Hematopoietic multipotent progenitor cell treated with erythropoietin and hydrocortisone succinate and interleukin-3 and kit ligand, for 17 days (in vitro differentiated cells): ENCODE measurements around the gene ZFP91.

Experiments
- DNase-seq: peaks from one replicate; pipeline ENCODE4 v3.0.0-alpha.2; 2015; ENCODE audit warnings: low spot score

The ZFP91 gene

GRCh38 chr11:58586998-58587397 lies 8.1 kb downstream of the ZFP91 start:
- peak; percentile 7 for DNase-seq

GRCh38 chr11:58591659-58592058 lies 12.8 kb downstream of the ZFP91 start:
- no peak for DNase-seq

- no peak for DNase-seq
Observed at GRCh38 chr11:58592760-58593472, 14.1 kb downstream of the ZFP91 start.

- DNase-seq: no peak
Observed at GRCh38 chr11:58594826-58595225, 16.0 kb downstream of the ZFP91 start.

GRCh38 chr11:58596621-58597020 lies 17.8 kb downstream of the ZFP91 start:
- DNase-seq: no peak

- DNase-seq: no peak
Observed at GRCh38 chr11:58597486-58598144, 18.8 kb downstream of the ZFP91 start.

- no peak for DNase-seq
Observed at GRCh38 chr11:58600510-58600909, 21.6 kb downstream of the ZFP91 start.

GRCh38 chr11:58606930-58607714 lies 28.3 kb downstream of the ZFP91 start:
- no peak for DNase-seq

- no peak for DNase-seq
Observed at GRCh38 chr11:58608331-58608730, 29.5 kb downstream of the ZFP91 start.

- no peak for DNase-seq
Observed at GRCh38 chr11:58609723-58610122, 30.9 kb downstream of the ZFP91 start.

- DNase-seq: no peak
Observed at GRCh38 chr11:58613228-58613627, 34.4 kb downstream of the ZFP91 start.

GRCh38 chr11:58615559-58615958 lies 36.7 kb downstream of the ZFP91 start:
- no peak for DNase-seq

- DNase-seq: peak; percentile 76
Observed at GRCh38 chr11:58616594-58616993, 37.7 kb downstream of the ZFP91 start.

- peak; percentile 59 for DNase-seq
Observed at GRCh38 chr11:58617976-58618557, 39.2 kb downstream of the ZFP91 start.

GRCh38 chr11:58621586-58622262 lies 42.9 kb downstream of the ZFP91 start:
- DNase-seq: no peak

GRCh38 chr11:58622344-58622743 lies 43.5 kb downstream of the ZFP91 start, which contains the start of gene CNTF:
Gene CNTF (plus strand): TSS chr11:58622665. CDS start chr11:58622753, 88 bp downstream.
- DNase-seq: no peak

- DNase-seq: no peak
Observed at GRCh38 chr11:58625086-58625485, 46.2 kb downstream of the ZFP91 start.

- DNase-seq: no peak
Observed at GRCh38 chr11:58625826-58626460, 47.1 kb downstream of the ZFP91 start.

GRCh38 chr11:58626934-58627483 lies 48.1 kb downstream of the ZFP91 start:
- no peak for DNase-seq

- DNase-seq: peak; percentile 34
Observed at GRCh38 chr11:58628446-58628845, 49.6 kb downstream of the ZFP91 start.

- peak; percentile 73 for DNase-seq
Observed at GRCh38 chr11:58629857-58630256, 51.0 kb downstream of the ZFP91 start.
